Measurements from ENCODE around the gene FCN2. TPM values are rescaled to one million over a fixed set of nuclear protein-coding genes. Genes with fewer than 3 reads are reported as not detected.

FCN2 gene
- polyA plus RNA-seq, 4 donors: not detected

DNA sequence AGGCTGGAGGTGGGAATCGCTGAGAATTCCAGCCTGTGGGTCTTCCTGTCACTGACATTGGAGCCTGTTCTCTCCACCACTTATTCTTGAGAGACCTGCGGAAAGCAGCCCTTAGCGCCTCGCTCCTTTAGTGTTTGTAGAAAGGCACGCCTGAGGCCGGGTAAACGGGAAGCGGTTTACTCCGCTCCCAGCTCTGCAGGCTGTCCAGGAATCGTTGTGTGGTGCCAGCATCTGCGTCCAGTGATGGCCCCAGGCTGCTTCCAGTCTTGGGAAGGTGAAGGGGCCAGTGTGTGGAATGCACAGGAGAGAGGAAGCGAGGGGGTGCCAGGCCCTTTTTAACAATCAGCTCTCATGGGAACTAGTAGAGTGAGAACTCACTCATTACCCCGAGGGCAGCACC, 44.6 kb upstream of the FCN2 start:
- 73 to 82% (median 81%) methylated on average over 13 of the region's 13 CpGs for WGBS, 3 donors

DNA sequence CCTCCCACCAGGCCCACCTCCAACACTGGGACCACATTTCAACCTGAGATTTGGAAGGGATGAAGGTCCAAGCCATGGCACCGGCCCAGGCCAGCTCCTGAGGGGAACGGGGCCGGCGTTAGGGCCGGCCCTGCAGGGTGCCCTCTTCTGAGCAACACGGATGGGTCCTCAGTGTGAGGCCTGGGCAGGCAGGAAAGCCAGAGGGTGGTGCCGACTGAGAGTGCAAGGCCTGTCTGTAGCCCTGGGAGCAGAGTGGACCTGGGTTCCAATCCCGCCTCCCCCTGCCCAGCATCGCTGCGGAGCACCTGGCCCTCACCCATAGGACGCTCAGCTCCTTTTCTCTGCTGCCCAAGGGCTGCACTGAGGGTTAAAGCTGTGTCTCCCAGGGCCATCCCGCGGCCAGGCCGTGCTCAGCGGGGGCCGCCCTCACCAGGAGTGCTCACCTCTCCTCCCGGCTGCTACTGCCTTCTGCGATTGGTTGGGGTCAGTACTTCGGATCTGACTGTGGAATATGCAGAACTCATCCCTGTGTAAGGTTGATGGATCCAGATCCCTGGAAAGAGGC, 44.1 kb upstream of the FCN2 start:
- FAIRE-seq: no peak
- no peak for DNase-seq

More for the DNA sequence above, 44.6 kb upstream of the FCN2 start:
- Histone ChIP-seq H3K4me1 (ENCODE audit: control insufficient read depth in 3 of 3, insufficient read depth in 2 of 3, low read depth in 1 of 3, low read length in 2 of 3) (no peaks in the 10 kb centered on the region), H3K27ac (ENCODE audit: low read depth in 1 of 3, low read length in 2 of 3) (no peak overlapping the region), H3K4me3 (ENCODE audit: low read depth in 1 of 3, low read length in 3 of 3) (no peak overlapping the region), H3K27me3 (ENCODE audit: control insufficient read depth in 3 of 3, insufficient read depth in 3 of 3, low read length in 3 of 3) (no peaks in the 10 kb centered on the region), H3K36me3 (ENCODE audit: control insufficient read depth in 3 of 3, insufficient read depth in 2 of 3, low read depth in 1 of 3, low read length in 3 of 3) (peaks cover 0 to 35% (median 0%) of the 10 kb centered on the region in 3 donors), H3K9me3 (ENCODE audit: control insufficient read depth in 2 of 2, insufficient read depth in 1 of 2, low read depth in 1 of 2, low read length in 1 of 2) (no peaks in the 10 kb centered on the region)
- FAIRE-seq (no peak), DNase-seq (no peak)

DNA sequence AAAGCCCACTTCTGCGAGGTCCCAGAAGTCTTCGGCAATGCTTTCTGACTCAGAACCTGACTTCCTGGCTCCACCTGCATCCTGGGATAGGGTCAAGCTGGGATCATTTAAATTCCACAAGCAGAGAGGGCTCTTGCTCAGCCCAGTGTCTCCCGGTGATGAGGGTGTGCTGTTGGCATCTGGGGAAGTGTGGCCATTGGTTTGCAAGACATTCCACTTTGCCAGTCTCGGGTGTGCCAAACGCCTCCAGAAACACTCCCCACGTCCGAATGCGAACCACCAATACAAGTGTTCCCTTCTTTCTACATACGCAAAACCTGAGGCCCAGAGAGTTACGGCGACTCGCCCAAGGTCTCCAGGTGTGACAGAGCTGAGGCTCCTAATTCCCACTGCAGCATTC, 43.1 kb upstream of the FCN2 start:
- Histone ChIP-seq H3K4me3 (ENCODE audit: low read depth in 1 of 3, low read length in 3 of 3) (no peak overlapping the region), H3K9me3 (ENCODE audit: control insufficient read depth in 2 of 2, insufficient read depth in 1 of 2, low read depth in 1 of 2, low read length in 1 of 2) (no peaks in the 10 kb centered on the region), H3K27ac (ENCODE audit: low read depth in 1 of 3, low read length in 2 of 3) (no peak overlapping the region), H3K36me3 (ENCODE audit: control insufficient read depth in 3 of 3, insufficient read depth in 2 of 3, low read depth in 1 of 3, low read length in 3 of 3) (peaks cover 0 to 41% (median 0%) of the 10 kb centered on the region in 3 donors), H3K4me1 (ENCODE audit: control insufficient read depth in 3 of 3, insufficient read depth in 2 of 3, low read depth in 1 of 3, low read length in 2 of 3) (no peaks in the 10 kb centered on the region), H3K27me3 (ENCODE audit: control insufficient read depth in 3 of 3, insufficient read depth in 3 of 3, low read length in 3 of 3) (no peaks in the 10 kb centered on the region)
- DNase-seq: no peak
- 82 to 88% (median 83%) methylated on average over 12 of the region's 12 CpGs for WGBS, 3 donors
- no peak for FAIRE-seq

More for the DNA sequence above, 44.1 kb upstream of the FCN2 start:
- Histone ChIP-seq H3K4me1 (ENCODE audit: control insufficient read depth in 3 of 3, insufficient read depth in 2 of 3, low read depth in 1 of 3, low read length in 2 of 3) (no peaks in the 10 kb centered on the region), H3K4me3 (ENCODE audit: low read depth in 1 of 3, low read length in 3 of 3) (no peak overlapping the region), H3K27me3 (ENCODE audit: control insufficient read depth in 3 of 3, insufficient read depth in 3 of 3, low read length in 3 of 3) (no peaks in the 10 kb centered on the region), H3K9me3 (ENCODE audit: control insufficient read depth in 2 of 2, insufficient read depth in 1 of 2, low read depth in 1 of 2, low read length in 1 of 2) (no peaks in the 10 kb centered on the region), H3K27ac (ENCODE audit: low read depth in 1 of 3, low read length in 2 of 3) (no peak overlapping the region), H3K36me3 (ENCODE audit: control insufficient read depth in 3 of 3, insufficient read depth in 2 of 3, low read depth in 1 of 3, low read length in 3 of 3) (peaks cover 0 to 33% (median 0%) of the 10 kb centered on the region in 3 donors)
- 87 to 91% (median 88%) methylated on average over 17 to 19 of the region's 19 CpGs for WGBS, 3 donors

DNA sequence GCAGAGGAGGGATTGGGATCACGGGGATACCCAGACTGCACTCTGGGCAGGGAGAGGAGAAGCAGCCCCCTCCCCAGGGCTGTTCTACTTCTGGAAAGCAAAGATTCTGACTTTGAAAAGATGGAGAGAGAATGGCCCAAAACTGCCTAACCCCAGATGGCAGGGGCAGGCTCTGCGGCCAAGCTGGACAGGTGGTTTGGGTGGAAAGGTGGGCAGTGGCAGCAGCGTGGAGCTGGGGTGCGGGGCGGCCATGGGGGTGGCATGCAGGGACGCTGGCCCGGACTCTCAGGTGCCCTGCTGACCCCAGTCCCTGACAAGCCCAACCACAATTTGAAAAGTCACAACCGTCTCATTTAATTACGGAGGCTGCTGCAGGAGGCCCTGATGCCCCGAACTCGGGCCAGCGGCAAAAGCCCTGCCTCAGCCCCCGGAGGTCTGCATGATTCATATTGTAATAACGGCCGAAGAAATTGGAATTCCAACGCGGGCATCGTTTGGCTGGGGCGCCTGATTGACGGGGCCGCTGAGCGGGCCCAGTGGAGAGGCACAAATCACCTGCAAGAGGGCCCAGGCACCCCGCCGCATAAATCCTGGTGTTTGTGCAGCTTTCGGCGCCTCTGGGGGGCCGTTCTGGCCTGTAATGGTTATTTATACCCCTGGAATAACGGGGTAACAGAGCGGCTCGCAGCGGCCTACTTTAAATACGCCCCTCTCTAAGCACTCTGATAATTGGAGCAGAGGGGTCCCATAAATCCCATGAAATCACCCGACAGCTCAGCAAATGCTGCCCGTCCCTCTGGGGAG, 41.8 kb upstream of the FCN2 start:
- Histone ChIP-seq H3K27ac (ENCODE audit: low read depth in 1 of 3, low read length in 2 of 3) (no peak overlapping the region), H3K36me3 (ENCODE audit: control insufficient read depth in 3 of 3, insufficient read depth in 2 of 3, low read depth in 1 of 3, low read length in 3 of 3) (peaks cover 0 to 42% (median 0%) of the 10 kb centered on the region in 3 donors), H3K4me1 (ENCODE audit: control insufficient read depth in 3 of 3, insufficient read depth in 2 of 3, low read depth in 1 of 3, low read length in 2 of 3) (no peaks in the 10 kb centered on the region), H3K4me3 (ENCODE audit: low read depth in 1 of 3, low read length in 3 of 3) (no peak overlapping the region), H3K27me3 (ENCODE audit: control insufficient read depth in 3 of 3, insufficient read depth in 3 of 3, low read length in 3 of 3) (no peaks in the 10 kb centered on the region), H3K9me3 (ENCODE audit: control insufficient read depth in 2 of 2, insufficient read depth in 1 of 2, low read depth in 1 of 2, low read length in 1 of 2) (no peaks in the 10 kb centered on the region)
- whole genome bisulfite sequencing, 3 donors: 80 to 85% (median 84%) methylated on average over 33 to 34 of the region's 34 CpGs
- no peak for DNase-seq
- no peak for FAIRE-seq

DNA sequence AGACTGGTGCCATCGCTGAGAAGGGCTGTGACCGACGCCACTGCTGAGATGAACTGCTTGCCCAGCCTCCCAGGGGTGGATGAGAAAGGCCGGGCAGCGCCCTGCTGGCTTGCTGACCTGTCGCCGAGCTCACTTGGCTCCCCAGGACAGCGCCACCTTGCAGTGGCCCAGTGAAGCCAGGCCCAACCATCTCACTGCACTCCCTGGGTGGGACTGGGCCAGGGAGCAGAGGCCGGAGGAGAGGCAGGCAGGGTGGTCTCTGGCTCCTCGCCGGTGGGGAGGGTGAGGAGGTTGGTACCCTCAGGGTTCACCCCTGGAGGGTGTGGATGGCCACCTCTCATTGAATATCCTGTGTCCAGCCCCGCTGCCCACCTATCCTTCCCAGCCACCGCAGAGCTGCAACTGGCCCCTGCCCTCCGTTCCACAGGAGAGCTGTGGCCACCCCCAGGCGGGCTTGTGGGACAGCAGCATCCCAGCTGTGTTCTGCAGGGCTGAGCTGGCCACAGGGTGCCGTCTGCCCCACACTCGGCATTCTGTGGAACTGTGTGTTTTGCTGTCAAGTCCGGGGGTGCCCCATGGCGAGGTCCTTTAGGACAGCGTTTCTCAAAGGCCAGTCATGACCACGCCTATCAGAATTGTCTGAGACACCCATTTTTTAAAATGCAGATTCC, 41.0 kb upstream of the FCN2 start:
- Histone ChIP-seq H3K36me3 (ENCODE audit: control insufficient read depth in 3 of 3, insufficient read depth in 2 of 3, low read depth in 1 of 3, low read length in 3 of 3) (peaks cover 0 to 42% (median 0%) of the 10 kb centered on the region in 3 donors), H3K27ac (ENCODE audit: low read depth in 1 of 3, low read length in 2 of 3) (no peak overlapping the region), H3K9me3 (ENCODE audit: control insufficient read depth in 2 of 2, insufficient read depth in 1 of 2, low read depth in 1 of 2, low read length in 1 of 2) (no peaks in the 10 kb centered on the region), H3K4me1 (ENCODE audit: control insufficient read depth in 3 of 3, insufficient read depth in 2 of 3, low read depth in 1 of 3, low read length in 2 of 3) (no peaks in the 10 kb centered on the region), H3K27me3 (ENCODE audit: control insufficient read depth in 3 of 3, insufficient read depth in 3 of 3, low read length in 3 of 3) (no peaks in the 10 kb centered on the region), H3K4me3 (ENCODE audit: low read depth in 1 of 3, low read length in 3 of 3) (no peak overlapping the region)
- FAIRE-seq: no peak
- no peak for DNase-seq
- 81 to 89% (median 82%) methylated on average over 21 of the region's 21 CpGs for WGBS, 3 donors

DNA sequence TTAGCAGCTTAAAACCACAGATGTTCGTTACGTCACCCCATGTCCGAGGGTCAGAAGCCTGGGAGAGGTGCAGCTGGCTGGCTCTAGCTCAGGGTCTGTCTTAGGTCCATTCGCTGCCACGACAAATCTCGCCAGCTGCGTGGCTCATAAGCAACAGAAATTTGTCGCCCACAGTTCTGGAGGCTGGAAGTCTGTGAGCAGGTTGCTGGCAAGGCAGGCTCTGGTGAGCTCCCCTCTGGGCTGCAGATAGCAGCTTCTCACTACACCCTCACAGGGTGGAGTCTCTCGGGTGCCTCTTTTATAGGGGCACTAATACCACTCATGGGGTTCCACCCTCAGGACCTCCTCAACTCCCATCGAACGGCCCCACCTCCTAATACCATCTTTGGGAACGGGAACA, 40.1 kb upstream of the FCN2 start:
- H3K36me3 ChIP-seq (ENCODE audit: control insufficient read depth in 3 of 3, insufficient read depth in 2 of 3, low read depth in 1 of 3, low read length in 3 of 3): peaks cover 0 to 36% (median 0%) of the 10 kb centered on the region in 3 donors
- WGBS, 3 donors: 69 to 87% (median 78%) methylated on average over 12 of the region's 12 CpGs
- H3K27me3 ChIP-seq (ENCODE audit: control insufficient read depth in 3 of 3, insufficient read depth in 3 of 3, low read length in 3 of 3): no peaks in the 10 kb centered on the region
- no peak overlapping the region for H3K4me3 ChIP-seq (ENCODE audit: low read depth in 1 of 3, low read length in 3 of 3)
- no peaks in the 10 kb centered on the region for H3K4me1 ChIP-seq (ENCODE audit: control insufficient read depth in 3 of 3, insufficient read depth in 2 of 3, low read depth in 1 of 3, low read length in 2 of 3)
- H3K9me3 ChIP-seq (ENCODE audit: control insufficient read depth in 2 of 2, insufficient read depth in 1 of 2, low read depth in 1 of 2, low read length in 1 of 2): no peaks in the 10 kb centered on the region
- H3K27ac ChIP-seq (ENCODE audit: low read depth in 1 of 3, low read length in 2 of 3): no peak overlapping the region
- no peak for DNase-seq
- no peak for FAIRE-seq

DNA sequence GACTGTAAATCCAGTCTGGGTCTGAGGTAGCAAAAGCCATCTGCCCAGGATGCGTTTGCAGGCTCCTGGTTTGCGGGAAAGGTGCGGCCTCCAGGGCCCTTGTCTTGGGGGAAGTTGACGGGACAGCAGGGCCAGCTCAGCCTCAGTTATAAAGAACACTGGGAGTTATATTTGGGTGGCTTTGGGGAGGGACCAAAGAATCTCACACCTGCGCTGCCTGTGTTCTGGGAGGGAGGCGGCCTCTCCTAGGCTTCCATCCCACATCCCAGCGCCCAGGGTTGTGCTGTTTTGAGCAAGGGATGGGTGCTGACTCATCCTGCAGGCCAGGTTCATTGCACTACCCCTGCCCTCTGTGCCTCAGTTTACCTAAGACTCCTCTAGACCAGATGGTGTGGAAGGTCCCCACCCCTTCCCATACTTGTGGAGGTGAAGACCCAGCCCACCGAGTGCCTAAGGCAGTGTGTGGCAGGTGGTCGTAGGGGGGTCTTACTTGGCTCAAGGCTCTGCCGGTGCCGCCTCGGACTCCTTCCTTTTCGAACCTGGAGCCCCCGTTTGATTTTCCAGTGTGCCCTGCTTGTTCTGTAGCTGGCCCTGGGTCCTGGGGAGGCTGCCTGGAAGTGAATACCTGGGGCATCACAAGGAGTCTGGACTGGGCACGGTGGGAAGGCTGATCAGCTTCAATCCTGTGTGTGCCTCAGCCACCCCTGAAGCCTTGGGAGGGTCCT, 39.3 kb upstream of the FCN2 start:
- H3K27me3 ChIP-seq (ENCODE audit: control insufficient read depth in 3 of 3, insufficient read depth in 3 of 3, low read length in 3 of 3): no peaks in the 10 kb centered on the region
- FAIRE-seq: no peak
- no peaks in the 10 kb centered on the region for H3K4me1 ChIP-seq (ENCODE audit: control insufficient read depth in 3 of 3, insufficient read depth in 2 of 3, low read depth in 1 of 3, low read length in 2 of 3)
- H3K4me3 ChIP-seq (ENCODE audit: low read depth in 1 of 3, low read length in 3 of 3): no peak overlapping the region
- H3K9me3 ChIP-seq (ENCODE audit: control insufficient read depth in 2 of 2, insufficient read depth in 1 of 2, low read depth in 1 of 2, low read length in 1 of 2): no peaks in the 10 kb centered on the region
- no peak overlapping the region for H3K27ac ChIP-seq (ENCODE audit: low read depth in 1 of 3, low read length in 2 of 3)
- peaks cover 0 to 34% (median 0%) of the 10 kb centered on the region in 3 donors for H3K36me3 ChIP-seq (ENCODE audit: control insufficient read depth in 3 of 3, insufficient read depth in 2 of 3, low read depth in 1 of 3, low read length in 3 of 3)
- WGBS, 3 donors: 80 to 91% (median 84%) methylated on average over 15 of the region's 15 CpGs
- no peak for DNase-seq

DNA sequence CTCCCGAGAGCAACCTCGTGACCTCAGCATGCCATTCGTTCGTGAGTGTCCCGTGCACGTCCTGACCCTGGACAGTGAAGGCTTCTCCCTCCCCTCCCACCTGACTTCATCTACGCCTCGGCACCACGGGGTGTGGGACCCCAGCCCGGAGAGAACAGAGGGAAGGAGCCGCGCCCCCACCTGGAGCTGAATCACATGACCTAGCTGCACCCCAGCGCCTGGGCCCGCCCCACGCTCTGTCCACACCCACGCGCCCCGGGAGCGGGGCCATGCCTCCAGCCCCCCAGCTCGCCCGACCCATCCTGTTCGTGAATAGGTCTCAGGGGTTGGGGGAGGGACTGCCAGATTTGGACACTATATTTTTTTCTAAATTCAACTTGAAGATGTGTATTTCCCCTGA, 38.3 kb upstream of the FCN2 start:
- WGBS, 3 donors: 77 to 85% (median 84%) methylated on average over 13 to 22 of the region's 22 CpGs
- Histone ChIP-seq H3K36me3 (ENCODE audit: control insufficient read depth in 3 of 3, insufficient read depth in 2 of 3, low read depth in 1 of 3, low read length in 3 of 3) (peaks cover 0 to 26% (median 0%) of the 10 kb centered on the region in 3 donors), H3K27ac (ENCODE audit: low read depth in 1 of 3, low read length in 2 of 3) (no peak overlapping the region), H3K4me1 (ENCODE audit: control insufficient read depth in 3 of 3, insufficient read depth in 2 of 3, low read depth in 1 of 3, low read length in 2 of 3) (no peaks in the 10 kb centered on the region), H3K27me3 (ENCODE audit: control insufficient read depth in 3 of 3, insufficient read depth in 3 of 3, low read length in 3 of 3) (no peaks in the 10 kb centered on the region), H3K4me3 (ENCODE audit: low read depth in 1 of 3, low read length in 3 of 3) (no peak overlapping the region), H3K9me3 (ENCODE audit: control insufficient read depth in 2 of 2, insufficient read depth in 1 of 2, low read depth in 1 of 2, low read length in 1 of 2) (no peaks in the 10 kb centered on the region)
- FAIRE-seq (no peak), DNase-seq (no peak)

All from small intestine (tissue), 7 donors.